CD4-positive, alpha-beta T cell (primary cell): ENCODE data around the gene FREM2. TPM values are rescaled to one million over a fixed set of nuclear protein-coding genes. Genes with fewer than 3 reads are reported as not detected.

Experiments used
- ATAC-seq: fragments of 200-7000 bp; cut with Tn5 transposase; one replicate; pipeline ENCODE4 v1.10.0; 2022; ENCODE audit warnings: mild to moderate bottlenecking; ENCODE audit not compliant: poor library complexity
- CTCF ChIA-PET: fragments of 350-600 bp; sonication (Branson Sonifier 250); formaldehyde crosslinking; loops from one replicate; lab custom pipeline; 2021; ENCODE audit warnings: antibody characterized with exemption, inconsistent platforms; lab: Charles Lee
- POLR2A ChIA-PET: fragments of 350-600 bp; sonication (Branson Sonifier 250); formaldehyde crosslinking; loops from one replicate; lab custom pipeline; 2021; ENCODE audit warnings: antibody characterized with exemption, inconsistent platforms; lab: Charles Lee
- DNase-seq, 14 experiments: peaks; one replicate each; pipeline ENCODE4 v3.0.0-alpha.2; 2013 to 2020; ENCODE audit warnings: mixed read lengths in 2 of 14
- H3K27ac ChIP-seq, 2 donors: one replicate each; pipeline versions ENCODE4 v1.5.1 to v1.7.0; 2013; ENCODE audit warnings: low read length in 2 of 2, low read depth in 1 of 2, mild to moderate bottlenecking in 1 of 2
- H3K27me3 ChIP-seq, 2 experiments: 1 replicate in 1 of 2; 2 replicates in 1 of 2; pipeline versions ENCODE4 v1.6.1 to v1.7.0; 2013; ENCODE audit warnings: low read length in 2 of 2, control low read depth in 1 of 2, mild to moderate bottlenecking in 1 of 2, moderate library complexity in 1 of 2; ENCODE audit not compliant: insufficient read depth in 2 of 2, control insufficient read depth in 1 of 2
- H3K36me3 ChIP-seq: one replicate; pipeline ENCODE4 v1.6.1; 2013; ENCODE audit warnings: low read length, control low read depth; ENCODE audit not compliant: insufficient read depth
- H3K4me1 ChIP-seq: one replicate; pipeline ENCODE4 v1.6.1; 2013; ENCODE audit warnings: low read length, control low read depth; ENCODE audit not compliant: insufficient read depth
- H3K4me3 ChIP-seq: one replicate; pipeline ENCODE4 v1.5.1; 2013; ENCODE audit warnings: mild to moderate bottlenecking, low read length, moderate library complexity
- H3K9me3 ChIP-seq, 2 experiments: 1 replicate in 1 of 2; 2 replicates in 1 of 2; pipeline versions ENCODE4 v1.6.1 to v1.7.0; 2013; ENCODE audit warnings: low read length in 2 of 2, mild to moderate bottlenecking in 2 of 2, control low read depth in 1 of 2, moderate library complexity in 1 of 2; ENCODE audit not compliant: control insufficient read depth in 1 of 2, insufficient read depth in 1 of 2
- H3K27ac Mint-ChIP-seq: one replicate; pipeline ENCODE4 v1.8.0; 2020; ENCODE audit warnings: mixed read lengths
- H3K27me3 Mint-ChIP-seq: one replicate; pipeline ENCODE4 v1.8.0; 2021; ENCODE audit warnings: mixed read lengths
- H3K36me3 Mint-ChIP-seq: one replicate; pipeline ENCODE4 v1.8.0; 2021; ENCODE audit warnings: low read depth, mixed read lengths
- H3K4me1 Mint-ChIP-seq: one replicate; pipeline ENCODE4 v1.8.0; 2021; ENCODE audit warnings: low read depth, mixed read lengths
- H3K4me3 Mint-ChIP-seq: one replicate; pipeline ENCODE4 v1.8.0; 2020; ENCODE audit warnings: mild to moderate bottlenecking, mixed read lengths
- H3K9me3 Mint-ChIP-seq: one replicate; pipeline ENCODE4 v1.8.0; 2020; ENCODE audit warnings: mixed read lengths
- intact Hi-C, 2 experiments: fragments of 100-400 bp; cut with DNase I in 1 of 2; cut with micrococcal nuclease in 1 of 2; formaldehyde crosslinking; loops; one replicate each; pipeline versions ENCODE4 v1.15.1 to v1.9.0; 2023 to 2025; cut with DNase I, micrococcal nuclease
- total RNA-seq, 174 experiments: library from RNA in 2 of 174; stranded (reverse) in 2 of 174; gene quantifications; one replicate each; pipeline ENCODE4 v1.2.3 and lab custom pipeline; 2021 to 2026
- TF ChIP-seq, protein P1 (sequence below): fragments of 200-600 bp; IDR thresholded peaks from one replicate; pipeline ENCODE4 v1.8.0; 2022; ENCODE audit warnings: antibody characterized with exemption, mild to moderate bottlenecking

Gene FREM2
- total RNA-seq, 2 experiments from 2014 or later, result not detected

DNA sequence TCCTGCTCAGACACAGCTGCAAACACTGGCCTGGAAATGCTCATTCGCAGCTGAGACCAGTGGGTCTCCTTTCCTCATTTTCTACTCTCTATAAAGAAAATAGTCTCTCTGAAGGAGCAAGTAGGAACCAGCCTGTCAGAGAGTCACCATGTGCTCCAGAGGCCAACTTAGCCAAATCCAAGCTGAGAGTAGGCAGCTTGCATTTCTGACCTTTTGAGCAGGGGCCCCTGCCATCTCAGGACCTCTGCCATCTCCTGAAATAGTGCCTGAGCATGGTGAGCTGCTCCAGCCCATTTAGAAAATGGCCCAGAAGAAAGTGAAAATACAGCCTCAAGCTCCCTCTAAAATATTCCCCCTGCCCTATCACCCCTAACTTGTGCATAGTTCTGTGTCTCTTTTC is 208.2 kb downstream of the FREM2 start:
- peaks cover 10% of the 10 kb centered on the region for H3K27me3 Mint-ChIP-seq
- H3K4me1 ChIP-seq, result no peaks in the 10 kb centered on the region
- H3K4me3 Mint-ChIP-seq, result no peak overlapping the region
- TF ChIP-seq, protein P1, sequence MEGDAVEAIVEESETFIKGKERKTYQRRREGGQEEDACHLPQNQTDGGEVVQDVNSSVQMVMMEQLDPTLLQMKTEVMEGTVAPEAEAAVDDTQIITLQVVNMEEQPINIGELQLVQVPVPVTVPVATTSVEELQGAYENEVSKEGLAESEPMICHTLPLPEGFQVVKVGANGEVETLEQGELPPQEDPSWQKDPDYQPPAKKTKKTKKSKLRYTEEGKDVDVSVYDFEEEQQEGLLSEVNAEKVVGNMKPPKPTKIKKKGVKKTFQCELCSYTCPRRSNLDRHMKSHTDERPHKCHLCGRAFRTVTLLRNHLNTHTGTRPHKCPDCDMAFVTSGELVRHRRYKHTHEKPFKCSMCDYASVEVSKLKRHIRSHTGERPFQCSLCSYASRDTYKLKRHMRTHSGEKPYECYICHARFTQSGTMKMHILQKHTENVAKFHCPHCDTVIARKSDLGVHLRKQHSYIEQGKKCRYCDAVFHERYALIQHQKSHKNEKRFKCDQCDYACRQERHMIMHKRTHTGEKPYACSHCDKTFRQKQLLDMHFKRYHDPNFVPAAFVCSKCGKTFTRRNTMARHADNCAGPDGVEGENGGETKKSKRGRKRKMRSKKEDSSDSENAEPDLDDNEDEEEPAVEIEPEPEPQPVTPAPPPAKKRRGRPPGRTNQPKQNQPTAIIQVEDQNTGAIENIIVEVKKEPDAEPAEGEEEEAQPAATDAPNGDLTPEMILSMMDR, result no peak
- H3K36me3 ChIP-seq, result no peaks in the 10 kb centered on the region
- H3K27ac ChIP-seq, result no peak overlapping the region
- ATAC-seq (no peak), DNase-seq (no peak)
- no peaks in the 10 kb centered on the region for H3K9me3 ChIP-seq
- H3K36me3 Mint-ChIP-seq, result no peaks in the 10 kb centered on the region
- ChIA-PET POLR2A (no interaction called here), CTCF (no interaction called here)
- no peaks in the 10 kb centered on the region for H3K4me1 Mint-ChIP-seq
- H3K27ac Mint-ChIP-seq, result no peak overlapping the region
- H3K27me3 ChIP-seq, result peaks cover 0 to 2% of the 10 kb centered on the region in 2 experiments
- no peaks in the 10 kb centered on the region for H3K9me3 Mint-ChIP-seq
- intact Hi-C loops, result no loop called here
- H3K4me3 ChIP-seq, result no peak overlapping the region

DNA sequence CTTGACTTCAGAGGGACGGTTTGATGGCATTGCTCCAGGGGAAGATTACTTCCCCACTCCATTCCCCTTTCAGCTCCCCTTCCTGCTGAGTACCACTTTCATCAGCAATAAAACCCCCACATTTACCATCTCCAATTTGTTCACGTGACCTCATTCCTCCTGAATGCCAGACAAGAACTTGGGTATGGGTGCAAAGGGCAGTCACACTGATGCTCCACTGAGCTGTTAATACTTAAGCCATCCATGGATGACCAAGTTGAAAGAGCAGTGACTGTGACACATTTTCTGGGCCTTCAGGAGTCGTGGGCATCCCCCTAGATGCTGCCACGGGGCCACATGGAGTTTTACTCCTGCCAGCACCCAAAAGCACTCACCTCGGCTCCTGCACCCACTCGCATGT is 210.6 kb downstream of the FREM2 start:
- no peaks in the 10 kb centered on the region for H3K9me3 Mint-ChIP-seq
- no peak overlapping the region for H3K27ac ChIP-seq
- no peaks in the 10 kb centered on the region for H3K4me1 Mint-ChIP-seq
- ChIA-PET POLR2A (no interaction called here), CTCF (interaction anchor here (0.6 kb wide), 1 partner anchor 542 kb away, joined by 3 read pairs; no protein-coding TSS in a partner anchor)
- intact Hi-C loops, result no loop called here
- H3K27me3 ChIP-seq, result no peaks in the 10 kb centered on the region
- TF ChIP-seq, protein P1, result no peak
- ATAC-seq (no peak), DNase-seq (no peak)
- no peaks in the 10 kb centered on the region for H3K9me3 ChIP-seq
- no peaks in the 10 kb centered on the region for H3K4me1 ChIP-seq
- no peak overlapping the region for H3K27ac Mint-ChIP-seq
- no peak overlapping the region for H3K4me3 ChIP-seq
- H3K4me3 Mint-ChIP-seq, result no peak overlapping the region
- H3K36me3 Mint-ChIP-seq, result no peaks in the 10 kb centered on the region
- no peaks in the 10 kb centered on the region for H3K27me3 Mint-ChIP-seq
- no peaks in the 10 kb centered on the region for H3K36me3 ChIP-seq

DNA sequence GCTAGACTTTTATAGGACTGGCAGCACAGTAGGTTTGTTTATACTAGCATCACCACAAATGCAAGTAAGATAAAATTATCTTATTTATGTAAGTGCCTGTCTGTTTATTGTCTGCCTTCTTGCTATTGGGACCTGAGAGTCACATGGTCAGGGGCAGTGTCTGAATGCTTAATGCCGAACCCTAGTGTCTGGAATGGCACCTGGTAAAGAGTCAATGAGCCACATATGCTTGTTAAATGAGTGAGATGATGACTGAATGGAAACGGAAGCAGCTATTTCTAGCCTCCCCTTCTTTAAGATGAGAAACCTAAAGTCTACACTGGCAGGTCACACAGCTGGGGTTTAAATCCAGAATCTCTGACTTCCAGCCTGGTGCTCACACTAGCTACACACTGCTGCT is 211.6 kb downstream of the FREM2 start:
- Histone ChIP-seq H3K9me3 (no peaks in the 10 kb centered on the region), H3K36me3 (no peaks in the 10 kb centered on the region), H3K27ac (no peak overlapping the region), H3K27me3 (no peaks in the 10 kb centered on the region), H3K4me3 (no peak overlapping the region), H3K4me1 (no peaks in the 10 kb centered on the region)
- ATAC-seq (no peak), DNase-seq (no peak)
- intact Hi-C loops, result no loop called here
- peaks cover 9% of the 10 kb centered on the region for H3K27me3 Mint-ChIP-seq
- H3K4me3 Mint-ChIP-seq, result no peak overlapping the region
- no peak overlapping the region for H3K27ac Mint-ChIP-seq
- no peaks in the 10 kb centered on the region for H3K4me1 Mint-ChIP-seq
- H3K9me3 Mint-ChIP-seq, result no peaks in the 10 kb centered on the region
- CTCF ChIA-PET, result no interaction called here
- TF ChIP-seq, protein P1, result no peak
- no peaks in the 10 kb centered on the region for H3K36me3 Mint-ChIP-seq
- POLR2A ChIA-PET, result no interaction called here
